ENCODE results near the gene GATB.

The GATB gene

DNA sequence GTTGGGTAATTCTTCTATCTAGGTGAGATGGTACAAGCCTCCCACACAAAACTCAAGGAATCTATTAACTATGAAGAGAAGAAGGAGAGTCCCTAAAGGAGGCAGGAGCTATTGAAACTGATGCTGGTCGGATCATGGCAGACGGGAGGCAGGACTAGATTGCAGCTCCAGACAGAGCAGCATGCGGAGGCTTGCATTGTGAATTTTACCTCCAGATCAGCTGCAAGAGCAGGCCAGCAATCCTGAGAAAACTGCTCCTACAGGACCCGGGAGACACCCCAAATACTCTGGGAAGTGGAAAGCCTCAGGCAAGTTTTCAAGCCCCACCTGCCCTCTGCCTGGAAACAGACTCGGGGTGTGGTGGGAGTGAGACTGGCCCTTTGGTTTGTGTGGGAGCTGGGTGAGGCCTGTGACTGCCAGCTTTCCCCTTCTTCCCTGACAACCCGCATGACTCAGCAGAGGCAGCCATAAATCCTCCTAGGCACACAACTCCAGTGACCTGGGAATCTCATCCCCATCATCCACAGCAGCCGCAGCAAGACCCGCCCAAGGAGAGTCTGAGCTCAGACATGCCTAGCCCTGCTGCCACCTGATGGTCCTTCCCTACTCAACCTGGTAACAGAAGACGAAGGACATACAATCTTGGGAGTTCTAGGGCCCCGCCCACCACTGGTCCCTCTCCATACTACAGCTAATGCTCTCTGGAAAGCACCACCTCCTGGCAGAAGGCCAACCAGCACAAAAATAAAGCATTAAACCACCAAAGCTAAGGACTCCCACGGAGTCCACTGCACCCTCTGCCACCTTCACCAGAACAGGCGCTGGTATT lies 30.9 kb downstream of the GATB start:
- no peak for DNase-seq (ENCODE audit: low spot score)

DNA sequence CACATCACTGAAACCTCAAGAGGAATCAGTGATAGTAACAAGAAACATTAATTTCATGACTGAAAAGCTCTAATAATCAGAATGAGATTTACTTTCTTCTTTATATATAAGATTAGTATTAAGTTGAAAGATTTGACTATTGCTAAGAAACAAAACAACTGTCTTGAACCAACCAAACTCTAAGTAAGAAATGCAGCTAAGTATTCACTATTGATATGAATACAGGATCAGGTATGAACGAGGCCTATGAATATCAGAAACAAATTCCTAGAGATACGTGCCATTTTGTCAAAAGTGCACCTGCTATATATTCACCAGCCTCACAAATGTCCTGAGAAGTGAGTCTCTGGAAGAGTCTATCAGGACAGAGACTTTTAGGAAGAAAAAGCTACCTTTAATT lies 32.1 kb downstream of the GATB start:
- no peak for DNase-seq (ENCODE audit: low spot score)

- DNase-seq (ENCODE audit: low spot score) = no peak
Measured at GRCh38 chr4:151728006-151728405, 32.8 kb downstream of the GATB start.

DNA sequence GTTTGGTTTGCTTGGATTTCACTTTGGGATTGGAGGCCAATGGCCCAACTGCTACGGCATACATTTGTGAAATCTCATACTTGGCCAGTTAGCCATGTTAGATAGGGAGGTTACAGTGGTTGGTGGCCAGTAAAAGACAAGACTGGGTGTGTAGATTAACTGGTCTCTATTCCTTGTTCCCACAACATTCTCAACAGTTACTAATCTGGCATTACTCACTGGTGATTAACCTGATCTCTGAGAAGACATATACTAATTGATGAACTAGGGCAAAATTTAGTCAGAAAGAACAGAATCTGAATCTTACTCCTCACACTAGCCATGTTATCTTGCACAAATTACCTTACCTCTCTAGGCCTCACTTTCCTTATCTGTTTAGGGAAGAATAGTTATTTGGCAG lies 33.4 kb downstream of the GATB start:
- DNase-seq (ENCODE audit: low spot score) = no peak

- no peak for DNase-seq (ENCODE audit: low spot score)
Measured at GRCh38 chr4:151725087-151725486, 35.7 kb downstream of the GATB start.

DNA sequence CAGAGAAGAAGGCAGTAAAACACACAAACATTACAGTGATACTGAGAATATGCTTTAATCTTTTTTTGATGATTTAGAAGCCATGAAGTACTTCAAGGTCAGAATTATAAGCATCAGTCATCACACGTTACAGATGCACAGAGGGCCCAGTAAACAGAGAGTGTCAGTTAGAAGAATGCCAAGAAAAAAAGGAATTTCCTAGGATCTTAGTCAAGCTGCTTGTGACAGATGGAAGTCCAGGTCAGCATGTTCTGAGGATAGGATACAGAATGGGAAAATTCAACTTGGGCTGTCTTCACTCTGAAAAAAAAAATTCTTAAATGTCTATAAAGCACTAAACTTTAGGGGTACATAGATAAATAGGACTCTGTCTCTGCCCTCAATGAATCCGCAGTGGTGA lies 38.9 kb downstream of the GATB start:
- no peak for DNase-seq (ENCODE audit: low spot score)

- DNase-seq (ENCODE audit: low spot score) = no peak
Measured at GRCh38 chr4:151721466-151721865, 39.3 kb downstream of the GATB start.

GRCh38 chr4:151719956-151720334 lies 40.9 kb downstream of the GATB start:
- no peak for DNase-seq (ENCODE audit: low spot score)

- peak; percentile 36 for DNase-seq (ENCODE audit: low spot score)
Measured at GRCh38 chr4:151718984-151719955, 41.5 kb downstream of the GATB start.

- peak; percentile 55 for DNase-seq (ENCODE audit: low spot score)
Measured at GRCh38 chr4:151717909-151718628, 42.7 kb downstream of the GATB start.

DNA sequence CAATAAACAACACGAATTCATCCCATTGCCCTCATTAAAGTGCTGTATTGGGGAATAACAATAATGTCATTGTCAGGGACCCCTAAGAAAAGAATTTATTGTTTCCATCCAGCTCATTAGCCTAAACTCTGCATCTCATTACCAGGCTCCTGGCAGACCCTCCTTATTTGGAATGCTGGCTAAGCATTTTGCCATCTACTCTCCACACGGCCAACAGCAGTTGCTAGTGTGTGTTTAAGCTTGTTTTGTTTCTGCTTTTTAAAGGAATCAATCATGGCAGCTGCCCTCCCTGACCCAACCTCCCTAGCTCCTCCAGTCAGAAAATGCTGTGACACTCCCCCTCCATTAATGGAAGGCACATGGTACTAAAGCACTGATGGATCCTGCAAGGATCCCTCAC lies 43.5 kb downstream of the GATB start:
- DNase-seq (ENCODE audit: low spot score) = peak; percentile 98

- DNase-seq (ENCODE audit: low spot score) = no peak
Measured at GRCh38 chr4:151716324-151716723, 44.5 kb downstream of the GATB start.

DNA sequence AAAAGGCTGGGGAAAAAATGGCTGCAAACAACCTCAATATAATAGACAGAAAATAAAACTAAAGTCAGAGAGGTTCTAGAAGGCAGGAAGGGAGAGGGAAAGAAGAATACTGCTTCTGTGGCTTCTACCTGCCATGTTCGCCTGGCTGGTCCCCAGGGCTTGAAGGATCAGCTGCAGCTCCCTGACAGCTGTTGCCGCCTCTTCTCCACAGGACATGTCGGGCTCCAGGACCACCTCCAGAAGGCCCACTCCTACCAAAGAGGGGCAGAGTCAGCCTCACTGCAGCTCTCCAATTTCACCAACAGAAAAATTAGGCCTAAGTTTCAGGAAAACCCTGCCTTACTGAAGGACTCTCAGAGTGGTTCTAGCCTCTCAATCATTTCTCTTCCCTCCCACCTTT lies 44.9 kb downstream of the GATB start:
- no peak for DNase-seq (ENCODE audit: low spot score)

DNA sequence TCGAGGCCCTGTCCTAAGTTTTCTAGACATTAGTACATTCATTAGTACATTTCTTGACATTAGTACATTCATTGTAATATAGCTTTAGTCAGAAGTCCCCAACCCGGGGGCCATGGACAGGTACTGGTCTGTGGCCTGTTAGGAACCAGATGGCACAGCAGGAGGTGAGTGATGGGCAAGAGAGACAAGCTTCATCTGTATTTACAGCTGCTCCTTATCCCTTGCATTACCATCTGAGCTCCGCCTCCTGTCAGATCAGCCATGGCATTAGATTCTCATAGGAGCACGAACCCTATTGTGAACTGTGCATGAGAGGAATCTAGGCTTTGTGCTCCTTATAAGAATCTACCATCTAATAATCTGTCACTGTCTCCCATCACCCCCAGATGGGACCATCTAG lies 48.0 kb downstream of the GATB start:
- no peak for DNase-seq (ENCODE audit: low spot score)

DNA sequence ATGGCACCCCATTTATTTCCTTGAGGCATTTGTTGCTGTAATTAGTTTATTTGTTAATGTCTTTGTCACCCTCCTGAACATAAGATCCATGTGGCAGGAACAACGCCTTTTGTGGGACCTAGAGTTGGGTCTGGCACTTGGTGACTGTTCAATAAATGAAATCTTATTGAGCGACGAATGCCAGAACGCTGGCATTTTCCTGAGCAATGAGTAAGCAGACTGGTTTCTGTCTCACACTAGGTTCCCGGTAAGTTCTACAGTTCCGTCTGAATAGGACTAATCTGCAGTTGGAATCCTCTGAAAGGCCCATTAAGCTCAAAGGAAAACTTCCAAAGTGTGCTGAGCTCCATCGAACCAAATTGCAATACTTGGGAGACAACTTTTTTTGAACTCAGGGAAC lies 49.2 kb downstream of the GATB start:
- no peak for DNase-seq (ENCODE audit: low spot score)

GRCh38 chr4:151709587-151709986 lies 51.2 kb downstream of the GATB start:
- no peak for DNase-seq (ENCODE audit: low spot score)

GRCh38 chr4:151709071-151709470 lies 51.7 kb downstream of the GATB start:
- no peak for DNase-seq (ENCODE audit: low spot score)

DNA sequence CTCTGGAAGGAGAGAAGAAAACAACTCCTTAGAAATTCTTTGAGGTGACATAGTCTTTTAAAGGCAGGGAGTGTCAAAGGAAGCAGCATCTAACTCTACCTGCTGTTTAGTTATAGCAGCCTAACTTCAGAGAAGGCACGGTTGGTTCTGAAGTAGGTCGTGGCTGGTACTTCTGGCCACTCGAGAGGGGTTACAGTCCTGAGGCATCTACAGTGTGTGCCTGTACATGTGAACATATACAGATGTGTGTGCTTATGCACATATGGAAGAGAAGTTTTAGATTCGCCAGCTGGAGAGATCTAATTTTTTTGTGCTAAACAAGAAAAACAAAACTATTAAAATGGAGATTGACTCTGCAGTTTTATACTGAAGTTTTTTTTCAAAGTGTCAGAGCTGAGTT lies 52.7 kb downstream of the GATB start:
- DNase-seq (ENCODE audit: low spot score) = no peak

DNA sequence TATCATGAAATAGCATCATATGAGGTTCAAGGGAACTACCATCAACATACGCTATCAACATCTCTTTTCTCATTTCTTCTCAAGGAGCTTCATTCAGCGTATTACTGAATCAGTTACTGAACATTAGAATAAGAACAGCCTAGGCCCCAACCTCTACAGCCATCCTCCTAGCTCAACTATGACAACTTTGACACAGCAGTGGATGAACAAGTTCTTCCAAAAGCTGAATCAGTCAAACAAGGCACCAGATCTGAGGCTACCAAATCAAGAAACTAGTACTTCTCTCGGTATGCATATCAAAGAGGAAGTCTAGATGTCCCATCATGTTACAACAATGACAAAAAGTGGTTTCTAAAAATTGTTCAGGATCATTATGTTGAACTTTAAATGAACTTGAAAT lies 57.4 kb downstream of the GATB start:
- no peak for DNase-seq (ENCODE audit: low spot score)

- DNase-seq (ENCODE audit: low spot score) = no peak
Measured at GRCh38 chr4:151702256-151702655, 58.6 kb downstream of the GATB start.

DNA sequence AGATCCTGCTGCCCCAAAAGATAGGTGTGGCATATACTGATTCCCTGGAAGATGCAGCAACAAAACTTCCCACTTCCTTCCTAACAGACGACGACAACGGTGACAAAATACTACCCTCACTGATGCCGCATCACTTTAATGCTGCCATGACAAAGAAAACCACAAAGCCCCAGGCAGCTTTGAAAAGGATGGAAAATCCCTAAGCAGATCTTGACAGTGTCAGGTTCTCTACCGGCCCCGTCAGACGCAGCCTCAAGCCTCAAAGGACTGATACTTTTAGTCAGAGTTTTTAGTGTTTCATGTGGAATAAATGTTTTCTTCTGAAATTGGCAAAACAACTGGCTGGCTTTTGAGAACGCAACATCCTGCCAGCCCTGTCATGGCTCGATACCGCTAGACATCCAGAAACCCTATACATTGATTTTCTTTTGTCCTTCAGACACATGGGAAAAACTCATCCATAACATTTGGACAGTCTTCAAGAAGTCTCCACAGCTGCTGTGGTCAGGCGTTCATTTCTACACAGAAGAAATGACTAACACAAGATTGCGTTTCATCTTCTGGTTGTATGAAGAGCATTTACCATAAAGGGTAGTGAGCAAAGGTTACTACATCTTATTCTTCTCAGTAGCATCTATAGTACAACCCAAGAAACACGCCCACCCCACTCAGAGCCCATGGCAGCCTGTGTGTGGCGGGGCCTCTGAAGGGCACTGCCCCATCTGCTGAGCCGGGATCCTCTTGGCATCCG lies 60.1 kb downstream of the GATB start:
- DNase-seq (ENCODE audit: low spot score) = no peak

DNA sequence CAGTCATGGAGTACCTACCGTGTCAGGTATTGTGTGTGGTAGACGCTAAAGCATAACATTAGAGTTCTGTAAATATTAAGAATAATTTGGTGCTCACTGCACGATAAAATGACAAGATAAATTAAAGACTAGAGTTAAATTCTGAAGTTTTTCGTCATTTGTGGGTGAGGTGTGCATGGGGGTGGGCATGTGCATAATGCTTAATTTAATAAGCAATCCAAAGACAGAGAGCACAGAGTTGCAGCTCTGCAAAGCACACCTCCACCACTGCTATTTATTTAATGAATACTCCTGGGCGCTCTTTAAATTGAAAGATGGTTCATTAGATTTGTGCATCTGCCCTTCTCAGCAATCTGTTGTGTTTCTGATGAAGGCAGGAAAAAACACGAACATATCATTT lies 62.6 kb downstream of the GATB start:
- no peak for DNase-seq (ENCODE audit: low spot score)

Data from pons (tissue), 1 donor.